Posterior vena cava (tissue), 2 donors: ENCODE data around the gene SNRNP200. TPM values are rescaled to one million over a fixed set of nuclear protein-coding genes. Genes with fewer than 3 reads are reported as not detected.

Source experiments
- DNase-seq: peaks from one replicate; pipeline ENCODE4 v3.0.0-alpha.2; 2020; ENCODE audit warnings: low spot score
- intact Hi-C, 2 donors: fragments of 100-400 bp; cut with DNase I; formaldehyde crosslinking; loops; one replicate each; pipeline versions ENCODE4 v1.14.1 to v1.14.2; 2022 to 2023
- total RNA-seq, 2 donors: library from RNA; stranded (reverse); fragmentation: NEBNext Ultra II Directional; extraction: Animal tissue kit (Norgen Biotek cat#: 25700); gene quantifications; one replicate each; pipeline ENCODE4 v1.2.1, GENCODE V29; 2021
- donor health status: DM: yes; HTN: yes; CAD: no.
- donor health status: DM: yes; HTN: yes; CAD: no.

Gene SNRNP200
- total RNA-seq, 2 donors from 2014 or later = 67.2 to 78.3 TPM

- no peak for DNase-seq
- intact Hi-C loops = no loop called here
Observed at GRCh38 chr2:96291751-96292150, 13.6 kb downstream of the SNRNP200 start.

- intact Hi-C loops = no loop called here
- no peak for DNase-seq
Observed at GRCh38 chr2:96287273-96287856, 18.0 kb downstream of the SNRNP200 start.

GRCh38 chr2:96276787-96277499 lies 28.4 kb downstream of the SNRNP200 start:
- intact Hi-C loops = no loop called here
- DNase-seq = no peak

- intact Hi-C loops = no loop called here
- DNase-seq = peak; percentile 14
Observed at GRCh38 chr2:96274355-96275056, 30.8 kb downstream of the SNRNP200 start.

GRCh38 chr2:96273763-96274162 lies 31.6 kb downstream of the SNRNP200 start:
- intact Hi-C loops = no loop called here
- DNase-seq = peak; percentile 13

- intact Hi-C loops = no loop called here
Observed at GRCh38 chr2:96271995-96272394, 33.4 kb downstream of the SNRNP200 start.

GRCh38 chr2:96267159-96267971 lies 38.0 kb downstream of the SNRNP200 start:
- no peak for DNase-seq

More at GRCh38 chr2:96271995-96272394, 33.4 kb downstream of the SNRNP200 start:
- DNase-seq = no peak

GRCh38 chr2:96265840-96266679 lies 39.3 kb downstream of the SNRNP200 start, which contains the start of the genes CIAO1 and TMEM127:
Gene CIAO1 (plus strand): TSS chr2:96266225. CDS start chr2:96266351, 126 bp downstream.
Gene TMEM127 (minus strand): TSS chr2:96265997. CDS start chr2:96265381, 616 bp downstream.
- intact Hi-C loops = loop anchor here in 1 of 2 donors (10.0 kb wide), 1 partner anchor 61 kb away; the partner anchor contains the start of gene STARD7
- DNase-seq = peak; percentile 100

More at GRCh38 chr2:96267159-96267971, 38.0 kb downstream of the SNRNP200 start:
- intact Hi-C loops = loop anchor here in 1 of 2 donors (10.0 kb wide), 1 partner anchor 63 kb away; the partner anchor contains the start of gene STARD7

- peak; percentile 86 for DNase-seq
- intact Hi-C loops = loop anchor here in 1 of 2 donors (10.0 kb wide), 1 partner anchor 61 kb away; the partner anchor contains the start of gene STARD7
Observed at GRCh38 chr2:96265349-96265839, 40.0 kb downstream of the SNRNP200 start.

- DNase-seq = no peak
- intact Hi-C loops = loop anchor here in 1 of 2 donors (10.0 kb wide), 1 partner anchor 60 kb away; the partner anchor contains the start of gene STARD7
Observed at GRCh38 chr2:96264656-96265348, 40.5 kb downstream of the SNRNP200 start.

- intact Hi-C loops = loop anchor here in 1 of 2 donors (10.0 kb wide), 1 partner anchor 59 kb away; the partner anchor contains the start of gene STARD7
- DNase-seq = no peak
Observed at GRCh38 chr2:96264086-96264485, 41.3 kb downstream of the SNRNP200 start.

GRCh38 chr2:96262306-96262705 lies 43.0 kb downstream of the SNRNP200 start:
- intact Hi-C loops = loop anchor here in 1 of 2 donors (10.0 kb wide), 1 partner anchor 58 kb away; the partner anchor contains the start of gene STARD7
- no peak for DNase-seq

- intact Hi-C loops = loop anchor here in 1 of 2 donors (10.0 kb wide), 1 partner anchor 57 kb away; the partner anchor contains the start of gene STARD7
- DNase-seq = no peak
Observed at GRCh38 chr2:96261328-96262003, 43.9 kb downstream of the SNRNP200 start.

- intact Hi-C loops = loop anchor here in 1 of 2 donors (10.0 kb wide), 1 partner anchor 56 kb away; the partner anchor contains the start of gene STARD7
- no peak for DNase-seq
Observed at GRCh38 chr2:96260387-96261260, 44.7 kb downstream of the SNRNP200 start.

GRCh38 chr2:96259497-96259921 lies 45.8 kb downstream of the SNRNP200 start:
- no peak for DNase-seq
- intact Hi-C loops = no loop called here
